Body of pancreas (tissue), 4 donors: Measurements from ENCODE around the gene RRAGC.

Source experiments
- POLR2A ChIP-seq, 3 donors: fragments of 450-650 bp; IDR thresholded peaks; one replicate each; pipeline ENCODE4 v1.6.1; 2016; ENCODE audit warnings: antibody characterized with exemption in 3 of 3, mild to moderate bottlenecking in 2 of 3
- TF ChIP-seq, protein P1 (sequence below), 7 experiments: fragments of 450-650 bp in 4 of 7; fragments of 200-600 bp in 3 of 7; sonication (generic) in 3 of 7; IDR thresholded peaks; one replicate each; pipeline ENCODE4 v1.5.1; 2016 to 2019; ENCODE audit warnings: antibody characterized with exemption in 7 of 7

- TF ChIP-seq POLR2A (IDR thresholded peaks at IDR 0.05), result no peak
- TF ChIP-seq, protein P1, sequence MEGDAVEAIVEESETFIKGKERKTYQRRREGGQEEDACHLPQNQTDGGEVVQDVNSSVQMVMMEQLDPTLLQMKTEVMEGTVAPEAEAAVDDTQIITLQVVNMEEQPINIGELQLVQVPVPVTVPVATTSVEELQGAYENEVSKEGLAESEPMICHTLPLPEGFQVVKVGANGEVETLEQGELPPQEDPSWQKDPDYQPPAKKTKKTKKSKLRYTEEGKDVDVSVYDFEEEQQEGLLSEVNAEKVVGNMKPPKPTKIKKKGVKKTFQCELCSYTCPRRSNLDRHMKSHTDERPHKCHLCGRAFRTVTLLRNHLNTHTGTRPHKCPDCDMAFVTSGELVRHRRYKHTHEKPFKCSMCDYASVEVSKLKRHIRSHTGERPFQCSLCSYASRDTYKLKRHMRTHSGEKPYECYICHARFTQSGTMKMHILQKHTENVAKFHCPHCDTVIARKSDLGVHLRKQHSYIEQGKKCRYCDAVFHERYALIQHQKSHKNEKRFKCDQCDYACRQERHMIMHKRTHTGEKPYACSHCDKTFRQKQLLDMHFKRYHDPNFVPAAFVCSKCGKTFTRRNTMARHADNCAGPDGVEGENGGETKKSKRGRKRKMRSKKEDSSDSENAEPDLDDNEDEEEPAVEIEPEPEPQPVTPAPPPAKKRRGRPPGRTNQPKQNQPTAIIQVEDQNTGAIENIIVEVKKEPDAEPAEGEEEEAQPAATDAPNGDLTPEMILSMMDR (IDR thresholded peaks at IDR 0.05), result no peak
Measured at GRCh38 chr1:38833146-38833545, 26.4 kb downstream of the RRAGC start.
